GM23248 (cell line): ENCODE data around the gene DNAL4.

ENCODE experiments used
- EZH2 ChIP-seq: fragments of 200-600 bp; sonication (generic); IDR thresholded peaks from 2 replicates; pipeline ENCODE4 v1.6.1; 2018; ENCODE audit warnings: antibody characterized with exemption, mild to moderate bottlenecking; ENCODE audit not compliant: insufficient read depth, poor library complexity, severe bottlenecking
- EZH2phosphoT487 ChIP-seq: fragments of 200-600 bp; sonication (generic); IDR thresholded peaks from 2 replicates; pipeline ENCODE4 v1.6.1; 2018; ENCODE audit warnings: antibody characterized with exemption, moderate library complexity, mild to moderate bottlenecking, low read depth; ENCODE audit not compliant: insufficient read depth

DNA sequence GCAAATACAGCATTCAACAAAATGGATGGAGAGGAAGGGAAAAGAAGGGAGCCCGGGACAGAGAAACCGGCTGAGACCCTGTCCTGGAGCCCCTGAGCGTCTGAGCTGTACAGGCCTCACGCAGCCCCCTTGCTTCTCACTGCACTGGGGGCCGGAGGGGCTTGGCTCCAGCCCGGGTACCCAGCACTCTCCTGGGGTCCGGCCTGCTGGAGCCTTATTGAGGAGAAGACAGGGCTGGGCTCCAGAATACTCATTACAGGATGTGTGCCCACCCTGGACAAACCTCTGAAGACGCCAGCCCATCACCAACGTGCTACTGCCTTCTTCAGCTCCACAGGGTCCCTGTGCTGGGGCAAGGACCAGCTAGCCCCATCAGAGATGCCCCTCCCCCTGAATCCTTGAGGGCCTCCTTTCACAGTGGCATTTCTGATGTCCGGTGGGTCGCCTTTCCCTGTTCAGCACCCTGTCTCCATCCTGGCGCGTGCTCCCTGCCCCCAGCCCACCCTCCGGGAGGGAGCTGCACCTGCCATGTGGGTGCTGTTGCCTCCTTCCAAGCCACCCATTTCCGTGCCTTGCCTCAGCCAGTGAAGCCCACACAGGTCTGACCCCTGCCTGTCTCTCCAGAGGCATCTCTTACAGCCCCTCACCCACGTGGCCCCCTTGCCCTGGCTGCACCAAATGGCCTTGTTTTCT lies 23.5 kb downstream of the DNAL4 start:
- TF ChIP-seq EZH2, result no peak
- no peak for TF ChIP-seq EZH2phosphoT487
